KOPT-K1 (cell line): ENCODE results near the gene DDX17.

ENCODE experiments used
- H3K27ac ChIP-seq: fragments of 200-600 bp; sonication (generic); 2 replicates; pipeline ENCODE4 v1.5.1; 2016; ENCODE audit warnings: antibody characterized with exemption, mild to moderate bottlenecking, low read depth, low read length; ENCODE audit not compliant: poor library complexity, severe bottlenecking
- H3K36me3 ChIP-seq: fragments of 200-600 bp; sonication (generic); 2 replicates; pipeline ENCODE4 v1.5.1; 2017; ENCODE audit warnings: antibody characterized with exemption, mild to moderate bottlenecking, low read length, moderate library complexity; ENCODE audit not compliant: insufficient read depth
- H3K9me3 ChIP-seq: fragments of 200-600 bp; sonication (generic); 2 replicates; pipeline ENCODE4 v1.5.1; 2017; ENCODE audit warnings: antibody characterized with exemption, low read length, mild to moderate bottlenecking; ENCODE audit not compliant: insufficient read depth, poor library complexity, severe bottlenecking

DDX17 gene

DNA sequence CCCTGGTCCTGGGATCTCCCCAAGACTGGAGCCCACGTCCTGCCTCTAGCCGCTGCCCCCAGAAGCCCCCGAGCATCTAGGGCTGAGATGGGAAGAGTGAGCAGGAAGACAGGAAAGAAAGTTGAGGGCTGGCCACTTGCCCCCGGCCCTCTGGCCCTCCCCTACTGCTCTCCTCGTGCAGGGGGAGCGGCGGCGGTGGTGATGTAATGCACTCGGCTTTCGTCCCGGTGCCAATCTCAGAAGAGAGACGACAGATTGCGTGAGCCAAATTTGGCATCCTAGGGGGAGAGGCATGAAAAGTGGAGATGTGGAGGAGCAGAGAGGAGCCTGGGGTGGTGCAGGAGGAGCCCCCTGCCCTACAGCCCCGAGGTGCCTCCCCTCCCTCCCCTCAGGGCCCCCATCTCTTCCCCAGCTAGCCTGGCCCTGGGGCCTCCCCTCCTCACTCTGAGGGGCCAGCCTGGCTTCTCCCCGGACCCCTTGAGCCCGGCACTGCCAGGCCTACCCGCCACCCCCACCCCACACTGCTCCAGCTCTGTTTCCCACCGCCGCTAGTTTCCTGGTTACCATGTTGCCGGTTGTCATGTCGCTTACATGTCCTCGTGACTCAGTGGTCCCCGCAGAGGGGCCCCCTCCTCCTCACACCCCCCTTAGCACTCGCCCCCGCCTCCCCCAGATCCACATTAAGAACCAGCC, 53.6 kb downstream of the DDX17 start:
- no peaks in the 10 kb centered on the region for H3K36me3 ChIP-seq
- no peak overlapping the region for H3K27ac ChIP-seq
- H3K9me3 ChIP-seq, result no peaks in the 10 kb centered on the region

GRCh38 chr22:38451864-38452263, 54.2 kb downstream of the DDX17 start:
- Histone ChIP-seq H3K9me3 (no peaks in the 10 kb centered on the region), H3K27ac (no peak overlapping the region), H3K36me3 (no peaks in the 10 kb centered on the region)

DNA sequence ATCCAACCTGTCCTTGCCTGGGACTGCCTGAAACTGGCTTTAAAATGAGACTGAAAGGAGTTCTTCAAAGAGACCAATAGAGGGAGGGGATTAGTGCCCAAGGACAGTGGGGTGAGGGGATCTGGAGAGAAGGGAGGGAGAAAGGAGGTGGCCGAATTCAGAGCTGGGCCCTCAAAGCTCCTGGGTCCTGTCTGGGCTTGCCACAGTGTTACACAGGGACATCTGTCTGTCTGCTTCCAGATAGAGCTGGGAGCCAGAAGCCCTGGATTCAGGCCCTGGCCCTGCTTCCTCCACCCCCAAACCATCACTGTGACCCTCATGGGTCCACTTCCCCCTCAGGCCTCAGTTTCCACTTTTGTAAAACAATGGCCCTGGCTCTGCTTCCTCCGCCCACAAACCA, 54.7 kb downstream of the DDX17 start:
- no peaks in the 10 kb centered on the region for H3K9me3 ChIP-seq
- H3K27ac ChIP-seq, result no peak overlapping the region

DNA sequence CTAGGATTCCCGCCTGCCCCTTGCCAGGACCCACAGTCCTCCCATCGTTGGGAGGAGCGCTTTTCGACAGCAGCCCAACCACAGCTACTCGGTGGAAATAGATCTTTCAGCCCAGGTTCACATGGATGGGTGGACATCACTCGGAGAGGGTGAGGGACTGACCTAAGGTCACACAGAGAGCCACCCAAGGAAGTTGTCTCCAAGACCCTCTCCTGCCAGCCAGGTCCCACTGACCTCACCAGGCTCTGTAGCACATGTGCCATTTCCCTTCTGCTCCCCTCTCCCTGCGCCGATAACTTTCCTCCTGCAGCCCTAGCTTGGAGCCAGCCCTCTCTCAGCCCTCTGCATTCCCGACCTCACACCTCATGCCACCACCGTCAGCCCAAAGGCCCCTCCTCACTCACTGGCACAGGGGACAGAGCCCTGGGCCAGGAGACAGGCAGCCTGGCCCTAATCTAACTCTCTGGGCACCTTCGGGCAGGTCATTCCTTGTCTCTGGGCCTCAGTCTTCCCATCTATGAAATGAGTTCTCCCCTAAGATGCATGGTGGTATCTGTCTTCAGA, 55.8 kb downstream of the DDX17 start:
- H3K27ac ChIP-seq, result no peak overlapping the region
- no peaks in the 10 kb centered on the region for H3K9me3 ChIP-seq

More for the DNA sequence above, 54.7 kb downstream of the DDX17 start:
- H3K36me3 ChIP-seq, result no peaks in the 10 kb centered on the region

GRCh38 chr22:38449776-38450175, 56.3 kb downstream of the DDX17 start:
- Histone ChIP-seq H3K27ac (no peak overlapping the region), H3K9me3 (no peaks in the 10 kb centered on the region), H3K36me3 (no peaks in the 10 kb centered on the region)

More for the DNA sequence above, 55.8 kb downstream of the DDX17 start:
- H3K36me3 ChIP-seq, result no peaks in the 10 kb centered on the region

GRCh38 chr22:38448945-38449745, 57.0 kb downstream of the DDX17 start:
- Histone ChIP-seq H3K27ac (no peak overlapping the region), H3K9me3 (no peaks in the 10 kb centered on the region), H3K36me3 (no peaks in the 10 kb centered on the region)

GRCh38 chr22:38446018-38446601, 60.0 kb downstream of the DDX17 start:
- no peaks in the 10 kb centered on the region for H3K36me3 ChIP-seq

DNA sequence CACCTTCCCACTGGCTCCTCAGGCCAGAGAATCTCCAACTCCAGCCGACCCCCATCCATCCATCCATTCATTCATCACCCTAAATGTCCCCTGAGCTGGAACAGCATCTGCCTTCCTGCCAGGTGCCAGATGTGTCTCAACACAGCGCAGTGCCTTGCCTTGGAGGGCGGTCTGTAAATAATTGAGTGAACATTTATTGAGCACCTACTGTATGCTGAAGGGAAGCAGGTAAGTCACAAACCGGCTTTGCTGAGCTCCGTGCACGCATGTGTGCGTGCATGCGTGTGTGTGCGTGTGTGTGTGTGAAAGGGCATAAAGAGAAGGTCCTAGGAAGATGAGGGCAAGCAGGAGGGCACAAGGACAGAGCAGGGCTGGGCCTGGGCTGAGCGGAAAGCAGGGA, 61.3 kb downstream of the DDX17 start:
- H3K36me3 ChIP-seq, result no peaks in the 10 kb centered on the region

More at GRCh38 chr22:38446018-38446601, 60.0 kb downstream of the DDX17 start:
- Histone ChIP-seq H3K9me3 (no peaks in the 10 kb centered on the region), H3K27ac (no peak overlapping the region)

DNA sequence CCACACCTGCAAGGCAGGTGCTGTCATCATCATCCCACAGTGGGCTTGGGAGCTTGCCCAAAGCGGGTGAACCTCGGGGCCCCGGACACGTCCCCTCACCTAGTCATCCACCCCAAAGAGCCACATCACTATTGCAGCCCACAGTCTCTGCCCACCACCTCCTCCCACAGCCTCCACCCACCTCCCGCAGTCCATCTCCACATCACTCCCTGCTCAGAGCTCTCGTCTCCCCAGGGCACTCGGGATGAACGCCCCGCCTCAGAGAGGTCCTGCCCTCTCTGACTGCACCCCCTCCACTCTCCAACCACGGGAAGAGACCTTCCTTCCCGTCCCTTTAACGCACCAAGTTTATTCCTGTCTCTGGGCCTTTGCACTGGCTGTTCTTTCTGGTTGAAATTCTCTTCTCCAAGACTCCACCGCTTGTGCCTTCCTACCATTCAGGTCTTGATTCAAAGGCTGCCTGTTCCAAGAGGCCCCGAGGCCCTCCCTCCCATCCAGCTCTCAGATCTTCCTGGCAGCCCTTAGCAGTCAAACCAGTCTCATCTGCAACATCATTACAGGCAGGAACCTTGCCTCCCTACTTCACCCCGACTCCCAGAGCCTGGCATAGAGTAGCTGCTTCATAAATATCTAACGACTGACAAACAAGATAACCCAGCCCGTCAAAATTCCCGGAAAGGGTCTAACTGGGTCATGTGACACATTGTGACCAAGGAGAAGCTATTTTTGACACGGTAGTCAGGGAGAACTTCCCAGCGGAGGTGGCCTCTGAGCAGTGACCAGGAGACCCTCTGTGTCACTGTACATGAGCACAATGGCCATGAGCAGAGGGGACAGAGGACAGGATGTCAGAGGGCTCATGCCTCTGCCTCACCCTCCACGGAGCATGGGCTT, 62.2 kb downstream of the DDX17 start:
- Histone ChIP-seq H3K27ac (no peak overlapping the region), H3K9me3 (no peaks in the 10 kb centered on the region), H3K36me3 (no peaks in the 10 kb centered on the region)

More for the DNA sequence above, 61.3 kb downstream of the DDX17 start:
- Histone ChIP-seq H3K27ac (no peak overlapping the region), H3K9me3 (no peaks in the 10 kb centered on the region)

DNA sequence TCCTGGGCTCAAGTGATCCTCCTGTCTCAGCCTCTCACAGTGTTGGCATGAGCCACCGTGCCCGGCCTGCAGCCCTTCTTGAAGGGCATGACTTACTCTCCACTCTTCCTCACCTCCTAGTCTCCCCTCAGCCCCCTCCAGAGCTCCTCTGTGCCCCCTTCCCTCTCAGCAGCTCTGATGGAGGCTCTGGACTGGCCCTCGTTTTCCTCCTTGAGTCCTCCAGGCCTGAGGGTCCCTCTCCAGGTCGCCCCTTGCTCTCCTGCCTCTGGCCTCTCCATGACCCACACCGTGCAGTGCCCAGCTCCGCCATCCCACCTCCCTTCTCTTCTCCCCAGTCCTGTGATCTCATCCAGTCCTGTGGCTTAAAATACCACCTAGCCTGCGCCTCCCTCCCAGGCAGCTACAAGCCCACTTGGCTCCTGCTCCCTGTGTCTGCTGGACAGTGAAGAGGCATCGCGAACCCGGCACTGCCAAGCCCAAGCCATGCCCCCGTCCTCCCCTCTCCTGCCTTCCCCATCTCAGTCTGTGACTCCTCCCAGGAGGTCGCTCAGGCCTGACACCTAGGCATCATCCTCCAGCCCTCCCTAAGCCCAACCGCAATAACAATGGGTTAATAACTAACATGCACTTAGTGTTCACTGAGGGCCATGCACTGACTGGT, 63.0 kb downstream of the DDX17 start:
- Histone ChIP-seq H3K27ac (no peak overlapping the region), H3K36me3 (no peaks in the 10 kb centered on the region), H3K9me3 (no peaks in the 10 kb centered on the region)

DNA sequence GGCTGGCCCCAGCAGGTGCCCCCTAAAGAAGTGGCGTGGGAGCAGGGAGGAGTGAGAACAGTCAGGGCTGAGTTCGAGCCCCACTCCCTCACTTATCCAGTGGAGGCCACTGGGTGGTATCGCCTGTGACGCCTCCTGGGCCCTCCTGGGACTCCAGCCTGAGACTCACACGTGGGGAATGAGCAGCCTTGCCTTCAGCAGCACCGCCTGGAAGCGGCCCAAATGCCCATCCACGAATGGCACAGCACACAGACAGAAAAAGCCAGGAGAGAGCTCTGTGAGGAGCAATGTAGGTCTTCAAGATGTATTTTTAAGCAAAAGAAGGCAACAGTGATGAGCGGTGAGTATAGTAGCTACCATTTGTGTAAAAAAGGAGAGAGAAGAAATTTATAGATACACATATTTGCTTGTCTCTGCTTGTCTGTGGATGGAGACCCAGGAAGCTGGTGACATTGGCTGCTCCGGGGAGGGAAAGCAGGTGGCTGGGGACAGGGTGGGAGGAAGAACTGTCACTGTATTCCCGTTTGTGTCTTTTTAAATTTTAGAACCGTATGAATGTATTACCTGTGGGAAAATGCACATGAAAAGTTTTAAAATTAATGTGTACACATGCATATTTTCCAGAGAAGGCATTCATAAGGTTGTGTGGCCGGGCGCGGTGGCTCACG, 64.4 kb downstream of the DDX17 start:
- Histone ChIP-seq H3K36me3 (no peaks in the 10 kb centered on the region), H3K9me3 (no peaks in the 10 kb centered on the region), H3K27ac (no peak overlapping the region)

DNA sequence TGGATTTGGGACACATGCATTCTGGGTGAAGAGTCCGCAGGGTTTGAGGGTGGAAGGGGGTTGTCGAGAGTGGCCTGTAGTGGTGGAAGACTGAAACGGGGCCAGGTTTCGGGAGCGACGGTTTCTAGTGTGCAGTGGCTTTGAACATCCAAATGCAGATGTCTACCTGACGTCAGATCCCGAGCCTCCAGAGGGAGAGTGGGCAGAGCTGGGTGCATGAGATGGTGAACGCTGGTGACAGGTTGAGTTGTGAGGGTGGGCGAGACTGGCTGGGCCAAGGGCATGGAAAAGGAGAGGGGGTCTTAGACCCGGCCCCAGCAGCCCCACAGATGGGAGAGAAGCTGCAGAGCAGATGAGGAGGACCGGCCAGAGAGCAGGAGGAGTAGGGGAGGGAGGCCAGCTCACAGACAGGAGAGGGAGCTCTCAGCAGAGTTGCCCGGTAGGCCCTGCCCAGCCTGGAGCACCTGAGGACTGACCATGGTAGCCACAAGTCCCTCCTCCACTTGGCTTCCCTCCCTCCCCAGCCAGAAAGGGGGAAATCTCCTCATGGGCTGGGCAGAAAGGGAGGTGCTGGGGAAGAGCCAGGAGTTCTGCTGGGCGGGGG, 65.3 kb downstream of the DDX17 start:
- Histone ChIP-seq H3K27ac (no peak overlapping the region), H3K9me3 (no peaks in the 10 kb centered on the region), H3K36me3 (no peaks in the 10 kb centered on the region)

- no peaks in the 10 kb centered on the region for H3K36me3 ChIP-seq
- no peak overlapping the region for H3K27ac ChIP-seq
- no peaks in the 10 kb centered on the region for H3K9me3 ChIP-seq
Measured at GRCh38 chr22:38437416-38437815, 68.7 kb downstream of the DDX17 start.
